Measurements from ENCODE around the gene IGSF6.
A peak's percentile ranks its signal among the peaks of the same experiment; 100 is the strongest.
"Not testable (repeated sequence)": the region's sequence is repeated elsewhere in the genome, so short reads cannot be mapped to it uniquely, and the experiment has no call there.

Gene IGSF6

GRCh38 chr16:21654466-21654865 lies 2.1 kb upstream of the IGSF6 start:
- no peak for DNase-seq (ENCODE audit: extremely low read depth in 1 of 2, low read depth in 1 of 2)

DNA sequence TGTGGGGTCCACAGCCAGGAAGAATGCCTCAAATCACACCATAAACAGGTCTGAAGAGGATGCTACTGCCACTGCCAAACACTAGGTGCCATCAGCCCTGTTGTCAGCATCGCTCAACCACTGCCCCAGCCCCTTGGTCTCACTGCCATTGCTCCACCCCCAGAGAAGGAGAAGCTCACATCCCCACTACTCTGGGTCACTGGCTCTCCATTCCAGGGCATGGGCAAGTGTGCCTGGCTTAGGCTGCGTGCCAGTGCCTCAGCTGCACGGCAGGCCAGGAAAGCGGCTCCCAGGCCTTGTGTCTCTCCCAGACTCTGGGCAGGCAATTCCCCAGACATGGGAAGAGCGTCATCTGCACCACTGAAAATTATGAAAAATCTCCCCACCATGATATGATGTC lies 1.2 kb upstream of the IGSF6 start:
- DNase-seq (ENCODE audit: extremely low read depth in 1 of 2, low read depth in 1 of 2) = no peak

- DNase-seq (ENCODE audit: extremely low read depth in 1 of 2, low read depth in 1 of 2) = no peak
These were observed 893 bp downstream of the IGSF6 start for GRCh38 chr16:21651515-21651914.

DNA sequence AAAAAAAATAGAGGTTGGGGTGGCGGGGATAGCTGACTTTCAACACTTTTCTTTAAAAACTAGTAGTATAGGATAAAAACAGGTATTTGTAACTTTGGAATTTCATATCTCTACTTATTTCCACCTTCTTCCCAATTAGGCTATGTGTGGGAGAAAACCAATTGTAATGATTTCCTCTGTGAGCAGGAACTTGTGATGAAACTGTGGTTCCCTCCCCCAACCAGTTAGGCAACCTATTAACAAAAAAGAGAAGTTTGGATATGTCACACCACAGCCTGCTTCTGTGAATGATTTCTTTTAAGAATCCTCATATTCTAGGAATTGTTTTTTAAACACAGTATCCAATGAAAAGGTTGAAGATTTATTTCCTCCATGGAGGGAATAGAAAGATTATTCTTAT lies 1.9 kb downstream of the IGSF6 start:
- no peak for DNase-seq (ENCODE audit: extremely low read depth in 1 of 2, low read depth in 1 of 2)

DNA sequence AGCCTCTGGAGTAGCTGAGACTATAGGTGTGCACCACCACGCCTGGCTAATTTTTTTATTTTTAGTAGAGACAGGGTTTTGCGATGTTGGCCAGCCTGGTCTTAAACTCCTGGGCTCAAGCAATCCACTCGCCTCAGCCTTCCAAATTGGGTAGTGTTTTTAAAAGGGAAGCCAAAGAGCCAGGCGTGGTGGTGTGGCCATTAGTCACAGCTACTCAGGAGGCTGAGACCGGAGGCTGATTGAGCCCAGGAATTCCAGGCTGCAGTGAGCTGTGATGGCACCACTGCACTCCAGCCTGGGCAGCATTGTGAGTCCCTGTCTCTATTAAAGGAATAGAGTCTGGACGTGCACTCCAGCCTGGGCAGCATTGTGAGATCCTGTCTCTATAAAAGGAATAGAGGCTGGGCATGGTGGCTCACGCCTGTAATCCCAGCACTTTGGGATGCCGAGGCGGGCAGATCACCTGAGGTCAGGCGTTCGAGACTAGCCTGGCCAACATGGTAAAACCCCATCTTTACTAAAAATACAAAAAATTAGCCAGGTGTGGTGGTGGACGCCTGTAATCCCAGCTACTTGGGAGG lies 2.5 kb downstream of the IGSF6 start:
- DNase-seq (ENCODE audit: extremely low read depth in 1 of 2, low read depth in 1 of 2) = not testable (repeated sequence)

DNA sequence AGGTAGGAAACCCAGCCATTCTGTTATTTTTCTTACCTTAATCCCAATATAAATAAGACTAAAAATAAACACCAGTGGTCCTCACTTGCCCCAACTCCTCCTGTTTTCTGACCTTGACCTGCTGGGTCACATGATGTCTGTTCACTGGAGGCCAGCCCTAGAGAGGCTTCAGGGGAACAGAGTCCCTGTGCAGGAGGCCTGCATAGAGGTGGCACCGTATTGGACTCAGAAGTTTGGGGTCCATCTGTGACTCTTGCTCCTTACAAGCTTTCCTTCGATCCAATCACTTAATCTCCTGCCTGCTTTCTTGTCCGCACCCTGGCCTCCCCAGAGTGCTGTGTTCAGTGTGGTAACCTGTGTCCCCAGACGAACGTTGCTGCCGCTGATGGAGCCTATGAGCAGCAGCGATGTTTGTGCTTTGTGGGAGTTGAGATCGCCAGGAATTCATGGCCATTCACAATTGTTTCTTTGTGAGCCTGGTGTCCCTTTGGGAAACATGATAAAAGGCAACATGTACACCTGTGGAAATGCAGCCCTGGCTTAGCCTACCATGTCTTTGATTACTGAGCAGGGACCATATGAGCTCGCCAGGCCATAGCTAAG lies 4.7 kb downstream of the IGSF6 start:
- DNase-seq (ENCODE audit: extremely low read depth in 1 of 2, low read depth in 1 of 2) = no peak

DNA sequence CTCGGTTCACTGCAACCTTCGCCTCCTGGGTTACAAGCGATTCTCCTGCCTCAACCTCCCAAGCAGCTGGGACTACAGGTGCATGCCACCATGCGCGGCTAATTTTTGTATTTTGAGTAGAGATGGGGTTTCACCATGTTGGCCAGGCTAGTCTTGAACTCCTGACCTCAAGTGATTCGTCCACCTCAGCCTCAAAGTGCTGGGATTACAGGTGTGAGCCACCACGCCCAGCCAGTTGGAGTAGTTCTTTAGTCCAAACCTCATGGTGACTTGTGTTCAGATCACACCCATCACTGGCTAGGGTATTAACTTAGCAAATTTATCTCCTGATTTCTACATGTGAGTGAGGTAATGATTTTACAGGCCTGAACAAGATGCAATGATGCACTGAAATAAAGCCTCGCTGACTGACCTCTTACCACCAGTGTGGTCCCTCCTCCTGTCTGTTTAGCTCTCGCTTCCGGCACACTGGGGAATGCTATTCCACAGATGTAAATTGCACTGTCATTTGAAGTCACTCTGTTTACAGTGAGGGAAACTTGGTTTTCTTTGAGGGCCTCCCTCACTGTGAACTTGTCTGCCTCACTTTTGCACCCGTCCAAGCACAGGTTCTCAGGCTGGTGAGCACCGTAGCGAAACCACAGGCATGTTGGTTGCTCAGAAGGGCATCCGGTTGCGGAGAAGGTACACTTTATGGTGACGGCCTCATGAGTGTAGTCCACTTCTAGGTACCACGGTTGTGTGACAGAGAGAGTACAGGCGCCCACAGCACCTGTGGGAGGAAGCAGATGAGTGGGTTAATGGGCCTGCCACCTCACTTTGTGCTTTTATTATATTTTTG lies 5.5 kb downstream of the IGSF6 start:
- DNase-seq (ENCODE audit: extremely low read depth in 1 of 2, low read depth in 1 of 2) = peak; percentile 53 to 79

- DNase-seq (ENCODE audit: extremely low read depth in 1 of 2, low read depth in 1 of 2) = no peak
These were observed 6.3 kb downstream of the IGSF6 start for GRCh38 chr16:21646091-21646490.

DNA sequence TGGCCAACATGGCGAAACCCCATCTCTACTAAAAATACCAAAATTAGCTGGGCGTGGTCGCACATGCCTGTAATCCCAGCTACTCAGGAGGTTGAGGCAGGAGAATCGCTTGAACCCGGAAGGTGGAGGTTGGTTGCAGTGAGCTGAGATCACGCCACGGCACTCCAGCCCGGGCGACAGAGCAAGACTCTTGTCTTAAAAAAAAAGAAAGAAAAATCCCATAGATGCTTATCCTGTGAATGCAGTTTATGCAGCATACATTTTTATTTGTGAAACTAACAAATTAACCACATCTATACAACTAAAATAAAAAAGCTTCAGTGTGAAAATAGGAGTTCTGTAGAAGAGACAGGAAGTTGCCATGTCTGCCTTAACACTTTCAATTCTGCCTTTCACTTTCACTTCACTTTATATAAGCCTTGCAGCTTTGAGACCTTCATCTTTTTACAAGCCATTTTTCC lies 7.1 kb downstream of the IGSF6 start:
- DNase-seq (ENCODE audit: extremely low read depth in 1 of 2, low read depth in 1 of 2) = no peak

- DNase-seq (ENCODE audit: extremely low read depth in 1 of 2, low read depth in 1 of 2) = no peak
These were observed 7.7 kb downstream of the IGSF6 start for GRCh38 chr16:21644674-21645073.

DNA sequence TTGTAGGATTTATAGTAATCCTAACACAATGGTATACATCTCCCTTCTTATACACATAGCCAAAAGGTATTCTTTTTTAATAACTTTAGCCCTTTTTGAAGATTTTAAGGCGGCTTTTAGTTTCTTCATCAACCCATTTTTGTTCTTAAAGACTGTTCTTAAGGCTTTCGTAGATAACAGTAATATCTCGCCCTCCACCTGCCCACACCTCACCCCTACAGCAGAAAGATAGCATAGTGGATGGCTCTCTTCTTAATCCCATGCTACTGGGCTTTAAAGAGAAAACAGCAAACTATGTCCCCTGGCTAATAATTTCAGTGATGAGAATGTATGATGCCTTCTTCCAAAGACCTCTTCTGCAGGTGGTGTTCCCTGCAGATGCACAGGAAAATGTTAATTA lies 8.6 kb downstream of the IGSF6 start:
- no peak for DNase-seq (ENCODE audit: extremely low read depth in 1 of 2, low read depth in 1 of 2)

- no peak for DNase-seq (ENCODE audit: extremely low read depth in 1 of 2, low read depth in 1 of 2)
These were observed 9.5 kb downstream of the IGSF6 start for GRCh38 chr16:21642861-21643260.

- no peak for DNase-seq (ENCODE audit: extremely low read depth in 1 of 2, low read depth in 1 of 2)
These were observed 10.5 kb downstream of the IGSF6 start for GRCh38 chr16:21641916-21642315.

- no peak for DNase-seq (ENCODE audit: extremely low read depth in 1 of 2, low read depth in 1 of 2)
These were observed 12.9 kb downstream of the IGSF6 start for GRCh38 chr16:21639493-21639892.

DNA sequence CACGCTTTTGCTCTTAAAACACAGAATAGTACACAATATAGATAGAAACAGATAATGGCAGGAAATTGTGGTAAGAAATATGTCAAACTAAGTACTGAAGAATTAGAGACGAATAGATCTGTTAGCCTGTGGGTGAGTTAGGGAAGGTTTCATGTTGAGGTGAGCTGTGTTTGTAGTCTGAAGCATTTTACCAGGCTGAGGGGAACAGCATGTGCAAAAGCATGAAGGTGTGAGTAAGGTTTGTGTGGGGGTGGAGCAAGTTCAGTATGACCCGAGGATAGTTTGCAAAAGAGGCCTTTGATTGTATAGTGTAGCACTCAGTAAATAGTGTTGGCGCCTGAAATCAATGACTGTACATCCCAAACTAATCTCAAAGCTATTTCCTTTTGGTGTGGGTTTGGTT lies 13.8 kb downstream of the IGSF6 start:
- no peak for DNase-seq (ENCODE audit: extremely low read depth in 1 of 2, low read depth in 1 of 2)

GRCh38 chr16:21637032-21637968 lies 15.1 kb downstream of the IGSF6 start:
- no peak for DNase-seq (ENCODE audit: extremely low read depth in 1 of 2, low read depth in 1 of 2)

- DNase-seq (ENCODE audit: extremely low read depth in 1 of 2, low read depth in 1 of 2) = not testable (repeated sequence)
These were observed 16.7 kb downstream of the IGSF6 start for GRCh38 chr16:21635694-21636093.

DNA sequence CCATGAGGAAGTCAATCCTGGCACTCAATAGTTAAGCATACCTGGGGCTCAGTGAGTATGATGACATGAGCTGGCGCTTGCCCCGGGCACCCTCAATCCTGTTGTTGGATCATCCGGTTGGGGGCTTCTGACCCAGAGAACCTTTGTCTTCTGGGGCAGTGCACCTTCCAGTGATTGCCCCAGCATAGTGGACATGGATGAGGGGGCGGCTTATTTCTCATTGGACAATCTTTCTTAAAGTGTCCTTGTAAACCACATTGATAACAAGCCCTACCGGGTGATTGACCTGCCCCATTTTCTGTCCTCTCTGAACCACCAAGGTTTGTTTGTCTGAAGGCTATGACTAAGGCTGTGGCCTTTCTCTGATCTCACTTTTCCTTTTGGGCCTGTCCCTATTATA lies 18.2 kb downstream of the IGSF6 start:
- no peak for DNase-seq (ENCODE audit: extremely low read depth in 1 of 2, low read depth in 1 of 2)

DNA sequence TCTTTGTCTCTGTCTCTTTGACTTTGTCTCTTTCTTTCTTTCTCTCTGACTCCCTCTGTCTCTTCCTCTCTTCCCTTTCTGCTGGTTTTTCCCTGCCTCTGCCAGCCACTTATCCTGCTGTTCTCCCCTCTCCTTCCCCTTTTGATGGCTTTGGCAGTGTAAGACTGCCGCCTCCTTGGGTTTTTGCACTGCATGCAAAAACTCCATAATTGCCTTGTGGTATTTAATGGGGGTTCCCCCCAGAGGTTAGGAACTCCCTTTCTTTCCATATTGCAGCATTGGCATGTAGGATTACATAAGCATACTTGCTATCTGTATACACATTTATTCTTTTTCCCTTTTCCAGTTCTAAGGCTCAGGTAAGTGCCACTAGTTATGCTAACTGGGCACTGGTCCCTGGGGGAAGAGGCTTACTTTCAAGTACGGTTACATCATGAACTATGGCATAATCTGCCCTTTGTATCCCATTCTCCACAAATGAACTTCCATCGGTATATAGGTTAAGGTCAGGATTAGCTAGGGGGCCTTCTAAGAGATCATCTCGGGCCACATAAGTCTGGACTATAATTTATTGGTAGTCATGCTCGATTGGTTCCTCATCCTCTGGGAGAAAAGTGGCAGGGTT lies 20.3 kb downstream of the IGSF6 start:
- not testable (repeated sequence) for DNase-seq (ENCODE audit: extremely low read depth in 1 of 2, low read depth in 1 of 2)

- DNase-seq (ENCODE audit: extremely low read depth in 1 of 2, low read depth in 1 of 2) = not testable (repeated sequence)
These were observed 21.0 kb downstream of the IGSF6 start for GRCh38 chr16:21631376-21631775.
